GM12878 (cell line): ENCODE measurements around the gene ARMH1.
A peak's percentile ranks its signal among the peaks of the same experiment; 100 is the strongest.

Experiments
- ASH2L ChIP-seq: fragments of 300-600, 200-600 bp; sonication (generic); IDR thresholded peaks from 2 replicates; pipeline ENCODE4 v1.6.1; 2017; ENCODE audit warnings: low read depth, mild to moderate bottlenecking, borderline replicate concordance
- ATF3 ChIP-seq: IDR thresholded peaks from 2 replicates; pipeline ENCODE4 v1.6.1; 2011; ENCODE audit warnings: low read depth, mild to moderate bottlenecking, low read length, moderate library complexity, borderline replicate concordance; ENCODE audit errors: extremely low read depth
- CBX3 ChIP-seq: fragments of 200-600 bp; sonication (generic); IDR thresholded peaks from 2 replicates; pipeline ENCODE4 v1.6.1; 2016; ENCODE audit warnings: low read depth, borderline replicate concordance
- CTCF ChIP-seq, 3 experiments: IDR thresholded peaks in 2 of 3; conservative IDR thresholded peaks in 1 of 3; 2 replicates each; pipeline ENCODE4 v1.5.1; 2011; ENCODE audit warnings: low read depth in 3 of 3, low read length in 3 of 3, mild to moderate bottlenecking in 3 of 3, control low read depth in 2 of 3, moderate library complexity in 2 of 3, inconsistent platforms in 1 of 3, mixed read lengths in 1 of 3; ENCODE audit not compliant: control insufficient read depth in 2 of 3, insufficient read depth in 1 of 3; ENCODE audit errors: extremely low read depth in 1 of 3
- E2F8 ChIP-seq: fragments of 450-650 bp; IDR thresholded peaks from 2 replicates; pipeline ENCODE4 v1.6.1; 2018; ENCODE audit warnings: mild to moderate bottlenecking, low read depth, moderate library complexity; ENCODE audit not compliant: partially characterized antibody
- EP300 ChIP-seq, 2 experiments: fragments of 150-350 bp in 1 of 2; IDR thresholded peaks; 2 replicates each; pipeline ENCODE4 v1.6.1; 2011 to 2012; ENCODE audit warnings: low read depth in 2 of 2, low read length in 2 of 2, borderline replicate concordance in 1 of 2, improper control_type of control experiment in 1 of 2, inconsistent platforms in 1 of 2; ENCODE audit not compliant: control insufficient read depth in 1 of 2
- ETV6 ChIP-seq, 2 experiments: fragments of 450-650 bp in 1 of 2; IDR thresholded peaks in 1 of 2; conservative IDR thresholded peaks in 1 of 2; 2 replicates each; pipeline ENCODE4 v1.6.1; 2014; ENCODE audit warnings: antibody characterized with exemption in 1 of 2, borderline replicate concordance in 1 of 2, low read depth in 1 of 2, mild to moderate bottlenecking in 1 of 2, moderate library complexity in 1 of 2
- POLR2A ChIP-seq: IDR thresholded peaks from 2 replicates; pipeline ENCODE4 v1.6.1; 2011; ENCODE audit warnings: low read depth, mild to moderate bottlenecking, low read length
- RAD51 ChIP-seq: fragments of 450-650 bp; IDR thresholded peaks from 2 replicates; pipeline ENCODE4 v1.6.1; 2016; ENCODE audit warnings: moderate library complexity, mild to moderate bottlenecking, inconsistent platforms
- SP1 ChIP-seq: IDR thresholded peaks from one replicate; pipeline ENCODE4 v1.6.1; 2011; ENCODE audit warnings: low read depth, low read length
- SPI1 ChIP-seq: IDR thresholded peaks from 2 replicates; pipeline ENCODE4 v1.6.1; 2011; ENCODE audit warnings: low read depth, mild to moderate bottlenecking, low read length, moderate library complexity, borderline replicate concordance; ENCODE audit not compliant: insufficient read depth
- YY1 ChIP-seq: IDR thresholded peaks from 2 replicates; pipeline ENCODE4 v1.6.1; 2011; ENCODE audit warnings: low read depth, mild to moderate bottlenecking, low read length
- ZNF24 ChIP-seq: fragments of 450-650 bp; IDR thresholded peaks from 2 replicates; pipeline ENCODE4 v1.6.1; 2017; ENCODE audit warnings: antibody characterized with exemption, mild to moderate bottlenecking

GRCh38 chr1:44684525-44684924 is 10.0 kb downstream of the ARMH1 start:
- TF ChIP-seq E2F8, result no peak
- TF ChIP-seq ASH2L, result no peak
- no peak for TF ChIP-seq CBX3
- no peak for TF ChIP-seq RAD51
- TF ChIP-seq SP1, result no peak
- TF ChIP-seq CTCF (IDR thresholded peaks at IDR 0.05 in 2 of 3, conservative IDR thresholded peaks at IDR 0.05 in 1 of 3; ENCODE audit: control insufficient read depth in 2 of 3, extremely low read depth in 1 of 3, insufficient read depth in 1 of 3, low read depth in 3 of 3, low read length in 3 of 3), result peak in 1 of 3 experiments; percentile 22; a peak in 1 of 6 replicates
- TF ChIP-seq EP300 (IDR thresholded peaks at IDR 0.05; ENCODE audit: borderline replicate concordance in 1 of 2, control insufficient read depth in 1 of 2, low read depth in 2 of 2, low read length in 2 of 2), result peak in 1 of 2 experiments; percentile 32; a peak in 2 of 4 replicates
- TF ChIP-seq YY1, result 0 out of 2 replicates have a peak, but pooled peaks have one; percentile 10
- TF ChIP-seq ATF3, result no peak
- no peak for TF ChIP-seq POLR2A
- TF ChIP-seq SPI1, result peak; percentile 73
- no peak for TF ChIP-seq ZNF24
- TF ChIP-seq ETV6 (conservative IDR thresholded peaks at IDR 0.05 in 1 of 2, IDR thresholded peaks at IDR 0.05 in 1 of 2; ENCODE audit: borderline replicate concordance in 1 of 2, low read depth in 1 of 2), result peak in 1 of 2 experiments; percentile 95; a peak in 2 of 4 replicates
